Transverse colon (tissue), 3 donors: ENCODE data around the gene ERC2.

Experiments
- POLR2A ChIP-seq: fragments of 450-650 bp; IDR thresholded peaks from one replicate; pipeline ENCODE4 v1.6.1; 2016; ENCODE audit warnings: antibody characterized with exemption, mild to moderate bottlenecking, moderate library complexity
- TF ChIP-seq, protein P1 (sequence below), 5 experiments: fragments of 200-600 bp in 3 of 5; fragments of 450-650 bp in 2 of 5; sonication (generic) in 3 of 5; IDR thresholded peaks; 1 replicate in 2 of 5; 2 replicates in 3 of 5; pipeline ENCODE4 v1.5.1; 2016 to 2017; ENCODE audit warnings: antibody characterized with exemption in 5 of 5, inconsistent platforms in 3 of 5, mild to moderate bottlenecking in 2 of 5, moderate library complexity in 1 of 5

GRCh38 chr3:56413911-56414310 lies 54.4 kb downstream of the ERC2 start:
- TF ChIP-seq, protein P1, sequence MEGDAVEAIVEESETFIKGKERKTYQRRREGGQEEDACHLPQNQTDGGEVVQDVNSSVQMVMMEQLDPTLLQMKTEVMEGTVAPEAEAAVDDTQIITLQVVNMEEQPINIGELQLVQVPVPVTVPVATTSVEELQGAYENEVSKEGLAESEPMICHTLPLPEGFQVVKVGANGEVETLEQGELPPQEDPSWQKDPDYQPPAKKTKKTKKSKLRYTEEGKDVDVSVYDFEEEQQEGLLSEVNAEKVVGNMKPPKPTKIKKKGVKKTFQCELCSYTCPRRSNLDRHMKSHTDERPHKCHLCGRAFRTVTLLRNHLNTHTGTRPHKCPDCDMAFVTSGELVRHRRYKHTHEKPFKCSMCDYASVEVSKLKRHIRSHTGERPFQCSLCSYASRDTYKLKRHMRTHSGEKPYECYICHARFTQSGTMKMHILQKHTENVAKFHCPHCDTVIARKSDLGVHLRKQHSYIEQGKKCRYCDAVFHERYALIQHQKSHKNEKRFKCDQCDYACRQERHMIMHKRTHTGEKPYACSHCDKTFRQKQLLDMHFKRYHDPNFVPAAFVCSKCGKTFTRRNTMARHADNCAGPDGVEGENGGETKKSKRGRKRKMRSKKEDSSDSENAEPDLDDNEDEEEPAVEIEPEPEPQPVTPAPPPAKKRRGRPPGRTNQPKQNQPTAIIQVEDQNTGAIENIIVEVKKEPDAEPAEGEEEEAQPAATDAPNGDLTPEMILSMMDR (IDR thresholded peaks at IDR 0.05), result no peak
- no peak for TF ChIP-seq POLR2A
